IMR-90 (cell line): ENCODE measurements around the gene FBN1. TPM values are rescaled to one million over a fixed set of nuclear protein-coding genes. Genes with fewer than 3 reads are reported as not detected.
A peak's percentile ranks its signal among the peaks of the same experiment; 100 is the strongest.

Experiments used
- ATAC-seq: fragments of 200-7000 bp; cut with Tn5 transposase; 2 replicates; pipeline ENCODE4 v1.9.1; 2020; ENCODE audit warnings: low read depth, mild to moderate bottlenecking, moderate library complexity
- BruUV-seq: library from RNA; stranded (reverse); fragments of 400-500 nt; replicated peaks from 2 replicates; lab custom pipeline; 2021; lab: Mats Ljungman, UMichigan
- CTCF ChIA-PET: fragments of 300-600 bp; formaldehyde crosslinking; extraction: SDS; loops from one replicate; lab custom pipeline; 2021; ENCODE audit warnings: antibody characterized with exemption; lab: Yijun Ruan, JAX
- POLR2A ChIA-PET: fragments of 300-600 bp; sonication (Branson Sonifier 250); formaldehyde crosslinking; loops from one replicate; lab custom pipeline; 2022; ENCODE audit warnings: antibody characterized with exemption; ENCODE audit not compliant: unreplicated experiment; lab: Charles Lee
- DNase-seq: peaks from one replicate; pipeline ENCODE4 v3.0.0; 2013
- H2AFZ ChIP-seq: replicated peaks from 2 replicates; pipeline ENCODE3; 2013; ENCODE audit warnings: low read length, mild to moderate bottlenecking; ENCODE audit not compliant: poor library complexity
- H2AK5ac ChIP-seq: 2 replicates; pipeline ENCODE4 v1.6.1; 2013; ENCODE audit warnings: low read depth, low read length, inconsistent platforms
- H2AK9ac ChIP-seq: replicated peaks from 2 replicates; pipeline ENCODE3; 2013; ENCODE audit warnings: mild to moderate bottlenecking, low read depth, low read length, moderate library complexity; ENCODE audit not compliant: poor library complexity
- H2BK120ac ChIP-seq: 2 replicates; pipeline ENCODE4 v1.6.1; 2013; ENCODE audit warnings: low read depth, low read length, inconsistent platforms
- H2BK15ac ChIP-seq: 3 replicates; pipeline ENCODE4 v1.6.1; 2013; ENCODE audit warnings: low read depth, low read length, inconsistent platforms
- H2BK20ac ChIP-seq: 2 replicates; pipeline ENCODE4 v1.6.1; 2013; ENCODE audit warnings: low read depth, mild to moderate bottlenecking, inconsistent platforms, low read length, moderate library complexity
- H2BK5ac ChIP-seq: 2 replicates; pipeline ENCODE4 v1.6.1; 2013; ENCODE audit warnings: mild to moderate bottlenecking, low read depth, low read length, inconsistent platforms; ENCODE audit not compliant: poor library complexity, severe bottlenecking
- H3K14ac ChIP-seq: replicated peaks from 2 replicates; pipeline ENCODE4 v1.6.1; 2013; ENCODE audit warnings: low read depth, low read length, inconsistent platforms
- H3K18ac ChIP-seq: 2 replicates; pipeline ENCODE4 v1.6.1; 2013; ENCODE audit warnings: low read depth, low read length, control low read depth
- H3K23ac ChIP-seq: 2 replicates; pipeline ENCODE4 v1.6.1; 2013; ENCODE audit warnings: low read depth, low read length, inconsistent platforms
- H3K27ac ChIP-seq: 2 replicates; pipeline ENCODE4 v1.5.1; 2013; ENCODE audit warnings: mild to moderate bottlenecking, control low read depth, low read length; ENCODE audit not compliant: insufficient read depth
- H3K27me3 ChIP-seq: 2 replicates; pipeline ENCODE4 v1.6.1; 2013; ENCODE audit warnings: low read length; ENCODE audit not compliant: control insufficient read depth, insufficient read depth
- H3K36me3 ChIP-seq: 2 replicates; pipeline ENCODE4 v1.6.1; 2013; ENCODE audit warnings: low read length, mixed read lengths; ENCODE audit not compliant: control insufficient read depth, insufficient read depth
- H3K4ac ChIP-seq: 2 replicates; pipeline ENCODE4 v1.6.1; 2013; ENCODE audit warnings: low read depth, low read length, inconsistent platforms
- H3K4me1 ChIP-seq: 2 replicates; pipeline ENCODE4 v1.6.1; 2013; ENCODE audit warnings: low read length, mixed read lengths; ENCODE audit not compliant: control insufficient read depth, insufficient read depth
- H3K4me2 ChIP-seq: 2 replicates; pipeline ENCODE4 v1.6.1; 2013; ENCODE audit warnings: low read depth, mild to moderate bottlenecking, control low read depth, low read length, moderate library complexity
- H3K4me3 ChIP-seq: 2 replicates; pipeline ENCODE4 v1.5.1; 2013; ENCODE audit warnings: low read depth, mild to moderate bottlenecking, control low read depth, low read length, moderate library complexity; ENCODE audit not compliant: insufficient read depth
- H3K56ac ChIP-seq: 2 replicates; pipeline ENCODE4 v1.6.1; 2013; ENCODE audit warnings: low read length, inconsistent platforms; ENCODE audit not compliant: insufficient read depth; ENCODE audit errors: extremely low read depth
- H3K79me1 ChIP-seq, 2 experiments: 2 replicates each; pipeline ENCODE4 v1.6.1; 2013; ENCODE audit warnings: low read length in 2 of 2, inconsistent platforms in 1 of 2, low read depth in 1 of 2
- H3K9ac ChIP-seq: 2 replicates; pipeline ENCODE4 v1.6.1; 2013; ENCODE audit warnings: low read depth, low read length, control low read depth
- H3K9me1 ChIP-seq: 2 replicates; pipeline ENCODE4 v1.6.1; 2013; ENCODE audit warnings: low read length, inconsistent platforms; ENCODE audit not compliant: insufficient read depth
- H3K9me3 ChIP-seq: 2 replicates; pipeline ENCODE4 v1.6.1; 2013; ENCODE audit warnings: low read length; ENCODE audit not compliant: control insufficient read depth, insufficient read depth
- H4K20me1 ChIP-seq: 2 replicates; pipeline ENCODE4 v1.6.1; 2013; ENCODE audit warnings: low read length, inconsistent platforms; ENCODE audit not compliant: insufficient read depth
- H4K5ac ChIP-seq: 2 replicates; pipeline ENCODE4 v1.6.1; 2013; ENCODE audit warnings: mild to moderate bottlenecking, low read depth, low read length, control low read depth
- H4K8ac ChIP-seq, 2 experiments: 2 replicates each; pipeline ENCODE4 v1.6.1; 2013; ENCODE audit warnings: low read depth in 2 of 2, low read length in 2 of 2, control low read depth in 1 of 2, inconsistent platforms in 1 of 2
- H4K91ac ChIP-seq: 2 replicates; pipeline ENCODE4 v1.6.1; 2013; ENCODE audit warnings: low read depth, low read length, inconsistent platforms; ENCODE audit not compliant: insufficient read depth
- BHLHE40 ChIP-seq: fragments of 150-350 bp; IDR thresholded peaks from 2 replicates; pipeline ENCODE4 v1.6.1; 2016; ENCODE audit warnings: mild to moderate bottlenecking, low read depth, low read length
- CEBPB ChIP-seq: IDR thresholded peaks from 2 replicates; pipeline ENCODE4 v1.6.1; 2012; ENCODE audit warnings: low read depth, low read length, improper control_type of control experiment
- CHD1 ChIP-seq: IDR thresholded peaks from 2 replicates; pipeline ENCODE4 v1.6.1; 2012; ENCODE audit warnings: low read depth, low read length, improper control_type of control experiment
- CTCF ChIP-seq: conservative IDR thresholded peaks from 2 replicates; pipeline ENCODE4 v1.5.1; 2012; ENCODE audit warnings: mild to moderate bottlenecking, low read depth, low read length, improper control_type of control experiment
- ELK1 ChIP-seq: fragments of 150-350 bp; IDR thresholded peaks from 2 replicates; pipeline ENCODE4 v1.6.1; 2016; ENCODE audit warnings: low read depth, mild to moderate bottlenecking, low read length, moderate library complexity, borderline replicate concordance
- FOS ChIP-seq: fragments of 150-350 bp; IDR thresholded peaks from 2 replicates; pipeline ENCODE4 v1.6.1; 2016; ENCODE audit warnings: low read depth, low read length
- MAFK ChIP-seq: IDR thresholded peaks from 2 replicates; pipeline ENCODE4 v1.6.1; 2012; ENCODE audit warnings: low read depth, low read length, improper control_type of control experiment
- MAZ ChIP-seq: IDR thresholded peaks from 2 replicates; pipeline ENCODE4 v1.6.1; 2012; ENCODE audit warnings: low read depth, mild to moderate bottlenecking, low read length, improper control_type of control experiment, moderate library complexity, borderline replicate concordance
- MXI1 ChIP-seq: IDR thresholded peaks from 2 replicates; pipeline ENCODE4 v1.6.1; 2012; ENCODE audit warnings: low read depth, mild to moderate bottlenecking, low read length, moderate library complexity, borderline replicate concordance
- NFE2L2 ChIP-seq: fragments of 150-350 bp; IDR thresholded peaks from 2 replicates; pipeline ENCODE4 v1.6.1; 2016; ENCODE audit warnings: low read depth, mild to moderate bottlenecking, low read length
- POLR2A ChIP-seq: IDR thresholded peaks from 2 replicates; pipeline ENCODE4 v1.6.1; 2012; ENCODE audit warnings: mild to moderate bottlenecking, low read depth, low read length
- RAD21 ChIP-seq: IDR thresholded peaks from 2 replicates; pipeline ENCODE4 v1.6.1; 2012; ENCODE audit warnings: low read length, improper control_type of control experiment
- RCOR1 ChIP-seq: IDR thresholded peaks from 2 replicates; pipeline ENCODE4 v1.6.1; 2012; ENCODE audit warnings: mild to moderate bottlenecking, low read length, improper control_type of control experiment; ENCODE audit not compliant: insufficient replicate concordance
- RFX5 ChIP-seq: IDR thresholded peaks from 2 replicates; pipeline ENCODE4 v1.8.0; 2012; ENCODE audit warnings: low read depth, mild to moderate bottlenecking, low read length, moderate library complexity
- SMC3 ChIP-seq: fragments of 150-350 bp; IDR thresholded peaks from 2 replicates; pipeline ENCODE4 v1.6.1; 2016; ENCODE audit warnings: low read depth, mild to moderate bottlenecking, antibody characterized with exemption, low read length, moderate library complexity
- USF2 ChIP-seq: fragments of 150-350 bp; IDR thresholded peaks from 2 replicates; pipeline ENCODE4 v1.6.1; 2017; ENCODE audit warnings: mild to moderate bottlenecking, antibody characterized with exemption, low read length, low read depth
- WGBS, 2 experiments: methylation state at CpG; one replicate each; pipeline versions ENCODE4 v1.1.5 to v1.1.7; 2013; ENCODE audit warnings: missing lambda C conversion rate in 2 of 2; ENCODE audit not compliant: insufficient read length in 1 of 2; ENCODE audit errors: extremely low coverage in 2 of 2; 5-methylcytosine and 5-hydroxymethylcytosine counted together
- dilution Hi-C: fragments of 300-500 bp; cut with HindIII; formaldehyde crosslinking; loops from one replicate; pipeline ENCODE4 v1.14.3; 2018; ENCODE audit warnings: low sequenced_read_pairs; ENCODE audit not compliant: unreplicated experiment
- in situ Hi-C: fragments of 300-500 bp; cut with MboI; formaldehyde crosslinking; loops from 3 replicates; pipeline ENCODE4 v1.14.3; 2019; ENCODE audit warnings: low sequenced_read_pairs, inconsistent platforms, mixed read lengths
- intact Hi-C: fragments of 100-400 bp; cut with micrococcal nuclease; formaldehyde crosslinking; loops from 2 replicates; pipeline ENCODE4 v1.10.0; 2022
- polyA plus RNA-seq, 3 experiments: library from polyadenylated mRNA; depleted of rRNA; stranded (reverse); fragments of >200 nt; gene quantifications; 2 replicates each; pipeline ENCODE4 v1.2.3, GENCODE V29; 2012; ENCODE audit warnings: low replicate concordance in 1 of 3
- total RNA-seq: library from RNA; depleted of rRNA; stranded (reverse); fragments of >200 nt; gene quantifications from 2 replicates; pipeline ENCODE4 v1.2.3, GENCODE V29; 2012

The FBN1 gene
- total and polyA plus RNA-seq, 2 of the 4 experiments (the other 2 are of a cell fraction), result 134 to 283 TPM

GRCh38 chr15:48472756-48473155 lies 172.8 kb downstream of the FBN1 start:
- Histone ChIP-seq H3K18ac (no peak overlapping the region; the same call in 1 of the 2 replicates), H3K79me1 (peaks cover 14 to 50% of the 10 kb centered on the region in 2 experiments; a peak in 3 of 4 replicates), H2BK120ac (0 out of 2 replicates have a peak overlapping the region, but pooled peaks have one; percentile 8), H3K4ac (0 out of 2 replicates have a peak overlapping the region, but pooled peaks have one; percentile 8), H2AK5ac (no peak overlapping the region), H2AK9ac (no peak overlapping the region), H2BK5ac (peak overlapping the region; percentile 36), H3K27me3 (no peaks in the 10 kb centered on the region), H3K14ac (no peak overlapping the region), H2BK15ac (peak overlapping the region; percentile 15; the same call in 1 of the 3 replicates), H3K23ac (no peak overlapping the region), H3K9me3 (no peaks in the 10 kb centered on the region), H2BK20ac (no peak overlapping the region), H4K5ac (no peak overlapping the region; the same call in 1 of the 2 replicates), H4K91ac (0 out of 2 replicates have a peak overlapping the region, but pooled peaks have one; percentile 36), H3K4me3 (no peak overlapping the region), H2AFZ (no peak overlapping the region), H4K8ac (0 out of 4 replicates have a peak overlapping the region, but pooled peaks of 1 of the 2 experiments have one; percentile 3), H4K20me1 (no peaks in the 10 kb centered on the region), H3K9ac (no peak overlapping the region), H3K4me1 (peaks cover 2% of the 10 kb centered on the region; the same call in 1 of the 2 replicates), H3K27ac (no peak overlapping the region; the same call in 1 of the 2 replicates), H3K36me3 (peaks cover 48% of the 10 kb centered on the region), H3K4me2 (no peak overlapping the region), H3K56ac (no peak overlapping the region), H3K9me1 (peaks cover 24% of the 10 kb centered on the region)
- in situ Hi-C loops (no loop called here), dilution Hi-C loops (no loop called here), intact Hi-C loops (no loop called here)
- ChIA-PET POLR2A (no interaction called here), CTCF (interaction anchor here (0.9 to 1.5 kb wide), 2 partner anchors 22 to 114 kb away, joined by 3 read pairs; no protein-coding TSS in a partner anchor)
- no peak for TF ChIP-seq RFX5
- TF ChIP-seq RAD21, result no peak
- no peak for TF ChIP-seq CHD1
- TF ChIP-seq MAZ, result no peak
- no peak for TF ChIP-seq CTCF
- no peak for TF ChIP-seq ELK1
- no peak for TF ChIP-seq MAFK
- TF ChIP-seq USF2, result no peak
- TF ChIP-seq NFE2L2, result no peak
- no peak for TF ChIP-seq FOS
- no peak for TF ChIP-seq CEBPB
- TF ChIP-seq BHLHE40, result no peak
- no peak for TF ChIP-seq POLR2A
- TF ChIP-seq MXI1, result no peak
- no peak for TF ChIP-seq RCOR1
- TF ChIP-seq SMC3, result no peak
- no TSS peak for BruUV-seq
- ATAC-seq, result no peak; the same call in 1 of the 2 replicates
- peak; percentile 58 for DNase-seq
- WGBS, 2 experiments, result 67% methylated on average over 1 of the region's 2 CpGs; no CpG with 5 or more reads in 1 of the 2 experiments
